ENCODE results near the gene DYNC1I1.

Gene DYNC1I1

DNA sequence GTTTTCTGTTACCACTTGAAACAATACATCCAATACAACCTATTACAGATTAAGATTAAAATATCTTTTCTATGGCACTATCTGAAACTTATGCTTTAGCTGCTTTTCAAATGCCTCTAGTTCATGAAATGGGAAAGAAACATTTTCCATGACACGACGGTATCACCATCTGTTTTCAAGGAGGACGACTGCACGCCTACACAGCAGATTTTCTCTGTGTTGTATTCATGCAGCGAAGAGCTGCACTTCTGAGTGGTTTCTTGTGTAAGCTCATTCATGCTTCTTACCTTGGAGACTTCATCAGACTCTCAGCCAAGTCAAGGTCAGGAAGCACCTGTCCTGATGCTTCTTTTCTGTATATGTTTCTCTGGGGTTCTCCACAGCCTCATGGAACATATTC, 179.2 kb downstream of the DYNC1I1 start:
- no peaks in the 10 kb centered on the region for H3K36me3 ChIP-seq (ENCODE audit: control insufficient read depth in 1 of 2, insufficient read depth in 2 of 2, low read length in 2 of 2)
- no peaks in the 10 kb centered on the region for H3K27me3 ChIP-seq (ENCODE audit: control insufficient read depth in 1 of 2, insufficient read depth in 2 of 2, low read length in 2 of 2)
- no peak overlapping the region for H3K27ac ChIP-seq (ENCODE audit: low read depth, low read length)
- peaks cover 5 to 7% of the 10 kb centered on the region in 2 donors for H3K4me1 ChIP-seq (ENCODE audit: control insufficient read depth in 1 of 2, insufficient read depth in 2 of 2, low read length in 2 of 2)
- H3K9ac ChIP-seq (ENCODE audit: low read depth in 1 of 2, low read length in 2 of 2): no peak overlapping the region
- H3K9me3 ChIP-seq (ENCODE audit: control insufficient read depth in 1 of 2, low read length in 2 of 2): no peaks in the 10 kb centered on the region
- H3K4me3 ChIP-seq (ENCODE audit: low read depth in 1 of 2, low read length in 2 of 2): no peak overlapping the region

GRCh38 chr7:95951997-95952795, 179.8 kb downstream of the DYNC1I1 start:
- Histone ChIP-seq H3K4me1 (ENCODE audit: control insufficient read depth in 1 of 2, insufficient read depth in 2 of 2, low read length in 2 of 2) (peaks cover 5 to 7% of the 10 kb centered on the region in 2 donors), H3K9me3 (ENCODE audit: control insufficient read depth in 1 of 2, low read length in 2 of 2) (no peaks in the 10 kb centered on the region), H3K27ac (ENCODE audit: low read depth, low read length) (no peak overlapping the region), H3K27me3 (ENCODE audit: control insufficient read depth in 1 of 2, insufficient read depth in 2 of 2, low read length in 2 of 2) (no peaks in the 10 kb centered on the region), H3K4me3 (ENCODE audit: low read depth in 1 of 2, low read length in 2 of 2) (no peak overlapping the region), H3K36me3 (ENCODE audit: control insufficient read depth in 1 of 2, insufficient read depth in 2 of 2, low read length in 2 of 2) (no peaks in the 10 kb centered on the region), H3K9ac (ENCODE audit: low read depth in 1 of 2, low read length in 2 of 2) (no peak overlapping the region)

DNA sequence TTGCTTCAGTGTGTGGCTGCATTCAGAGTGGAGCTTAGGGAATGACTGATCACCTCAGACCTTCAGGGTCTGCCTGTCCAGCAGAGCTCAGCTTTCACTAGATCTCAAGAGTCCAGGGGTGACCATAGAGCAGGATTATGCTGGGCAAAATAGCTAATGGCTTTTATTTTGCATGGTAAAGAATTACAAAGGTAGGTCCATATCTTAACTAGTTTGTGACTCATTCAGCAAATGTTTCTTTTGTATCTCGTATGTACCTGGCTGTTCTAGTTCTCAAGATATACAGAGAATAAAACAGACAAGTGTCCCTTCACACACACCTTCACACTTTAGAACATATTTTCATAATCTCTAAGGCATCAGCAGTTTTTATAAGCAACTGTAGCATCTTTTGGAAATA, 180.5 kb downstream of the DYNC1I1 start:
- Histone ChIP-seq H3K9ac (ENCODE audit: low read depth in 1 of 2, low read length in 2 of 2) (no peak overlapping the region), H3K9me3 (ENCODE audit: control insufficient read depth in 1 of 2, low read length in 2 of 2) (no peaks in the 10 kb centered on the region), H3K36me3 (ENCODE audit: control insufficient read depth in 1 of 2, insufficient read depth in 2 of 2, low read length in 2 of 2) (no peaks in the 10 kb centered on the region), H3K4me1 (ENCODE audit: control insufficient read depth in 1 of 2, insufficient read depth in 2 of 2, low read length in 2 of 2) (peaks cover 5 to 7% of the 10 kb centered on the region in 2 donors), H3K4me3 (ENCODE audit: low read depth in 1 of 2, low read length in 2 of 2) (no peak overlapping the region), H3K27ac (ENCODE audit: low read depth, low read length) (no peak overlapping the region), H3K27me3 (ENCODE audit: control insufficient read depth in 1 of 2, insufficient read depth in 2 of 2, low read length in 2 of 2) (no peaks in the 10 kb centered on the region)

DNA sequence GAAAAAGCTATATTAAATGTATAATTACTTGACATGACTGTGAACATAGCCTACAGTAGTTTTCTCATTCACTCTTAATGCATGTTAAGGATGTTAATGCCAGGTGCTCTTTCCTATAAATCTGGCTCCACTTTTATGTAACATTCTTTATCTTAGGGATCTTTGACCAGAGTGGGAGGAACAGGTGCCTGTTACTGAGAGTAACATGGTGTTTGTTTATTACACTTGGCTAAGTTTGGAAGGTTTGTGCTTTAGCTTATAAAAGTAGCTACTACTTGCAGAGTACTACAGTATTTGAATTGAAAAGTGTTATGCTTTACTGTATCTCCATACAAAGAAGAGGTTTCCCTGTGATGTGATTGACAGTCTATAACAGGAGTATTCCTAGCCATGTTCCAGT, 183.4 kb downstream of the DYNC1I1 start:
- no peak overlapping the region for H3K4me3 ChIP-seq (ENCODE audit: low read depth in 1 of 2, low read length in 2 of 2)
- H3K9ac ChIP-seq (ENCODE audit: low read depth in 1 of 2, low read length in 2 of 2): no peak overlapping the region
- no peaks in the 10 kb centered on the region for H3K27me3 ChIP-seq (ENCODE audit: control insufficient read depth in 1 of 2, insufficient read depth in 2 of 2, low read length in 2 of 2)
- H3K27ac ChIP-seq (ENCODE audit: low read depth, low read length): no peak overlapping the region
- peaks cover 5 to 7% of the 10 kb centered on the region in 2 donors for H3K4me1 ChIP-seq (ENCODE audit: control insufficient read depth in 1 of 2, insufficient read depth in 2 of 2, low read length in 2 of 2)
- no peaks in the 10 kb centered on the region for H3K9me3 ChIP-seq (ENCODE audit: control insufficient read depth in 1 of 2, low read length in 2 of 2)
- H3K36me3 ChIP-seq (ENCODE audit: control insufficient read depth in 1 of 2, insufficient read depth in 2 of 2, low read length in 2 of 2): no peaks in the 10 kb centered on the region

GRCh38 chr7:95957510-95957909, 185.2 kb downstream of the DYNC1I1 start:
- no peak overlapping the region for H3K9ac ChIP-seq (ENCODE audit: low read depth in 1 of 2, low read length in 2 of 2)
- no peaks in the 10 kb centered on the region for H3K27me3 ChIP-seq (ENCODE audit: control insufficient read depth in 1 of 2, insufficient read depth in 2 of 2, low read length in 2 of 2)
- H3K4me1 ChIP-seq (ENCODE audit: control insufficient read depth in 1 of 2, insufficient read depth in 2 of 2, low read length in 2 of 2): peaks cover 5 to 7% of the 10 kb centered on the region in 2 donors
- H3K9me3 ChIP-seq (ENCODE audit: control insufficient read depth in 1 of 2, low read length in 2 of 2): no peaks in the 10 kb centered on the region
- H3K4me3 ChIP-seq (ENCODE audit: low read depth in 1 of 2, low read length in 2 of 2): no peak overlapping the region
- no peaks in the 10 kb centered on the region for H3K36me3 ChIP-seq (ENCODE audit: control insufficient read depth in 1 of 2, insufficient read depth in 2 of 2, low read length in 2 of 2)
- H3K27ac ChIP-seq (ENCODE audit: low read depth, low read length): no peak overlapping the region

GRCh38 chr7:95960706-95961244, 188.4 kb downstream of the DYNC1I1 start:
- no peak overlapping the region for H3K27ac ChIP-seq (ENCODE audit: low read depth, low read length)
- no peaks in the 10 kb centered on the region for H3K27me3 ChIP-seq (ENCODE audit: control insufficient read depth in 1 of 2, insufficient read depth in 2 of 2, low read length in 2 of 2)
- no peak overlapping the region for H3K9ac ChIP-seq (ENCODE audit: low read depth in 1 of 2, low read length in 2 of 2)
- no peaks in the 10 kb centered on the region for H3K36me3 ChIP-seq (ENCODE audit: control insufficient read depth in 1 of 2, insufficient read depth in 2 of 2, low read length in 2 of 2)
- no peak overlapping the region for H3K4me3 ChIP-seq (ENCODE audit: low read depth in 1 of 2, low read length in 2 of 2)
- no peaks in the 10 kb centered on the region for H3K9me3 ChIP-seq (ENCODE audit: control insufficient read depth in 1 of 2, low read length in 2 of 2)
- peaks cover 0 to under 1% of the 10 kb centered on the region in 2 donors for H3K4me1 ChIP-seq (ENCODE audit: control insufficient read depth in 1 of 2, insufficient read depth in 2 of 2, low read length in 2 of 2)

DNA sequence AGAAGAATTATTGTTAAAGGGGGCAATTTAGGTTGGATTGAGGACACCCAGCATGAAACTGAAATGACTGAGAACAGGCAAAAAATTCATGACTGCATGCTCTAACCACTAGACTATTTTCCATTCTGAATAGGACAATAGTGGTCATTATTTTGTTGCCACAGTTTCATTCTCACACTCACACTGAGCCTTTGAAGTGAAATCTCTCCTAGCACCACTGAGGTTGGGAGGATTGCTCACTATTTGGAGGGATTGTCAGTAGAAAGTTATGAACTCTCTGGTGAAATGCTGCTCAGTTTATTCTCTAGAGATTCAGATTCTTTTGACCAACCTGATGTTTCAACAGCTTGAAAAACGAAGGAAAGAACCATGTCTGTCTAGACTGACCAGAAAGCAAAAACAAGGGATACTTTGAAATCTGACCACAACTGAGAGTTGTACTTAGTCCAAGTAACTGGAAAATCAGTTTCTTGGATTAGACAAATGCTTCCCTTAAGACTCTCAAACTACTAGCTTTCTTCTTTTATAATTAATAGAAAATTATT, 191.2 kb downstream of the DYNC1I1 start:
- Histone ChIP-seq H3K36me3 (ENCODE audit: control insufficient read depth in 1 of 2, insufficient read depth in 2 of 2, low read length in 2 of 2) (no peaks in the 10 kb centered on the region), H3K4me3 (ENCODE audit: low read depth in 1 of 2, low read length in 2 of 2) (no peak overlapping the region), H3K27ac (ENCODE audit: low read depth, low read length) (no peak overlapping the region), H3K4me1 (ENCODE audit: control insufficient read depth in 1 of 2, insufficient read depth in 2 of 2, low read length in 2 of 2) (no peaks in the 10 kb centered on the region), H3K9ac (ENCODE audit: low read depth in 1 of 2, low read length in 2 of 2) (no peak overlapping the region), H3K9me3 (ENCODE audit: control insufficient read depth in 1 of 2, low read length in 2 of 2) (no peaks in the 10 kb centered on the region), H3K27me3 (ENCODE audit: control insufficient read depth in 1 of 2, insufficient read depth in 2 of 2, low read length in 2 of 2) (no peaks in the 10 kb centered on the region)

DNA sequence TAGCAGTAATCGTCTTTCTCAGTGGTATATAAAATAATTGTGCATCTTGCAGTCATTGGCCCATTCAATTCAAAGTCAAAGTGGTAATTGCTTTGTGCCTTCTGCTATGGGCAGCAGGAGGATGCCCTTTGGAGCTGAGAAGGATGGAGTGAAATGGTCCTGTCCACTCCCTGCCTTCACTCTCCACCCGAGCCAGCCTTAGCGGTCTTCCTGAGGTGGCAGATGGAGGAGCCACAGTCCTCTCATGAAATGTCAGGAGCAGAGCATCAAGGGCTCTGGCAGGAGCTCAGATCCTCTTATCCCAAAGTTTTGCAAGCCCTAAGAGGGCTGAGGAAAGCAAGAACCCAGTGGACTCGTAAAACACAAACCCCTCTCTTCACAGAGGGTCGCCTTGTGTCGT, 199.4 kb downstream of the DYNC1I1 start:
- Histone ChIP-seq H3K27ac (ENCODE audit: low read depth, low read length) (no peak overlapping the region), H3K4me3 (ENCODE audit: low read depth in 1 of 2, low read length in 2 of 2) (no peak overlapping the region), H3K9ac (ENCODE audit: low read depth in 1 of 2, low read length in 2 of 2) (no peak overlapping the region), H3K4me1 (ENCODE audit: control insufficient read depth in 1 of 2, insufficient read depth in 2 of 2, low read length in 2 of 2) (no peaks in the 10 kb centered on the region), H3K36me3 (ENCODE audit: control insufficient read depth in 1 of 2, insufficient read depth in 2 of 2, low read length in 2 of 2) (no peaks in the 10 kb centered on the region), H3K9me3 (ENCODE audit: control insufficient read depth in 1 of 2, low read length in 2 of 2) (no peaks in the 10 kb centered on the region), H3K27me3 (ENCODE audit: control insufficient read depth in 1 of 2, insufficient read depth in 2 of 2, low read length in 2 of 2) (no peaks in the 10 kb centered on the region)

DNA sequence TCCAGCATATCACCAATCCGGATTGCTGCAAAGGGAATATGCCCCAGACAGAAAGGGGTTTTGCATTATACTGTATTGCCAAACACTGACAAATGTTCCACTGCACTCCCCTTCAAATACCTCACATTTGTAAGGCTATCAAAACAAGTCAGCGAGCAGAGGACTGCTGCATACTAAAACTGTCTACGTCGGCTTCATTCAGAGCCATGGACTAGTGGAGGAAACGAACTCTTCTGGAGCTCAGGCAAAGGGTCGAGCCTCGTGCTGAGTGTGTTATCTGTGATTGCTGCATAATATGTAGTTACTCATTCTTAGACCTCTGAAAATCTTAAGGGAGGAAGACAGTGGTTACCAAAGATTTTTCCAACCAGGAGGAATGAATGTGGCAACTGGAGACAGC, 200.2 kb downstream of the DYNC1I1 start:
- H3K36me3 ChIP-seq (ENCODE audit: control insufficient read depth in 1 of 2, insufficient read depth in 2 of 2, low read length in 2 of 2): no peaks in the 10 kb centered on the region
- no peaks in the 10 kb centered on the region for H3K9me3 ChIP-seq (ENCODE audit: control insufficient read depth in 1 of 2, low read length in 2 of 2)
- H3K4me1 ChIP-seq (ENCODE audit: control insufficient read depth in 1 of 2, insufficient read depth in 2 of 2, low read length in 2 of 2): no peaks in the 10 kb centered on the region
- no peaks in the 10 kb centered on the region for H3K27me3 ChIP-seq (ENCODE audit: control insufficient read depth in 1 of 2, insufficient read depth in 2 of 2, low read length in 2 of 2)
- no peak overlapping the region for H3K27ac ChIP-seq (ENCODE audit: low read depth, low read length)
- H3K9ac ChIP-seq (ENCODE audit: low read depth in 1 of 2, low read length in 2 of 2): no peak overlapping the region
- H3K4me3 ChIP-seq (ENCODE audit: low read depth in 1 of 2, low read length in 2 of 2): no peak overlapping the region

- Histone ChIP-seq H3K36me3 (ENCODE audit: control insufficient read depth in 1 of 2, insufficient read depth in 2 of 2, low read length in 2 of 2) (no peaks in the 10 kb centered on the region), H3K9me3 (ENCODE audit: control insufficient read depth in 1 of 2, low read length in 2 of 2) (no peaks in the 10 kb centered on the region), H3K27ac (ENCODE audit: low read depth, low read length) (no peak overlapping the region), H3K4me3 (ENCODE audit: low read depth in 1 of 2, low read length in 2 of 2) (no peak overlapping the region), H3K27me3 (ENCODE audit: control insufficient read depth in 1 of 2, insufficient read depth in 2 of 2, low read length in 2 of 2) (no peaks in the 10 kb centered on the region), H3K9ac (ENCODE audit: low read depth in 1 of 2, low read length in 2 of 2) (no peak overlapping the region), H3K4me1 (ENCODE audit: control insufficient read depth in 1 of 2, insufficient read depth in 2 of 2, low read length in 2 of 2) (no peaks in the 10 kb centered on the region)
Measured at GRCh38 chr7:95974108-95974507, 201.8 kb downstream of the DYNC1I1 start.
